H1 (cell line): Measurements from ENCODE around the gene SLC6A3. TPM values are rescaled to one million over a fixed set of nuclear protein-coding genes. Genes with fewer than 3 reads are reported as not detected.

Experiments used
- CTCF ChIA-PET: fragments of 300-600 bp; sonication (Branson Sonifier 250); formaldehyde crosslinking; loops from one replicate; lab custom pipeline; 2021; ENCODE audit not compliant: partially characterized antibody; lab: Charles Lee
- POLR2A ChIA-PET: fragments of 300-600 bp; sonication (Branson Sonifier 250); formaldehyde crosslinking; loops from one replicate; lab custom pipeline; 2021; ENCODE audit warnings: inconsistent platforms; ENCODE audit not compliant: partially characterized antibody; lab: Charles Lee
- DNase-seq, 2 experiments: peaks; one replicate each; pipeline versions ENCODE4 v3.0.0 to v3.0.0-alpha.2; 2010 to 2022; ENCODE audit warnings: low spot score in 2 of 2, low read depth in 1 of 2, mixed read lengths in 1 of 2
- FAIRE-seq: peaks from 2 replicates; lab custom pipeline; 2011; peaks lifted over from hg19 to GRCh38; lab: Jason Lieb, UNC
- H2AFZ ChIP-seq: 2 replicates; pipeline ENCODE4 v1.8.1; 2012; ENCODE audit warnings: low read length, inconsistent platforms
- H2AK5ac ChIP-seq: 2 replicates; pipeline ENCODE4 v1.6.1; 2013; ENCODE audit warnings: low read depth, low read length
- H2BK120ac ChIP-seq: replicated peaks from 2 replicates; pipeline ENCODE3; 2013; ENCODE audit warnings: low read depth, low read length, inconsistent platforms
- H2BK12ac ChIP-seq: 2 replicates; pipeline ENCODE4 v1.6.1; 2013; ENCODE audit warnings: low read depth, low read length
- H2BK15ac ChIP-seq: 2 replicates; pipeline ENCODE4 v1.6.1; 2013; ENCODE audit warnings: low read length
- H2BK20ac ChIP-seq: 2 replicates; pipeline ENCODE4 v1.6.1; 2013; ENCODE audit warnings: low read length
- H2BK5ac ChIP-seq: 2 replicates; pipeline ENCODE4 v1.6.1; 2013; ENCODE audit warnings: low read depth, low read length
- H3K14ac ChIP-seq: 2 replicates; pipeline ENCODE4 v1.6.1; 2013; ENCODE audit warnings: inconsistent platforms; ENCODE audit not compliant: insufficient read length
- H3K18ac ChIP-seq: 2 replicates; pipeline ENCODE4 v1.6.1; 2013; ENCODE audit warnings: low read length; ENCODE audit errors: extremely low read depth
- H3K23ac ChIP-seq: 2 replicates; pipeline ENCODE4 v1.6.1; 2013; ENCODE audit warnings: inconsistent platforms; ENCODE audit not compliant: insufficient read length
- H3K23me2 ChIP-seq: 2 replicates; pipeline ENCODE4 v1.6.1; 2013; ENCODE audit warnings: low read depth, low read length
- H3K27ac ChIP-seq: 2 replicates; pipeline ENCODE4 v1.6.1; 2011; ENCODE audit warnings: low read depth, low read length, inconsistent platforms
- H3K27me3 ChIP-seq, 4 experiments: replicated peaks in 1 of 4; 1 replicate in 1 of 4; 2 replicates in 3 of 4; pipeline versions ENCODE4 v1.6.1 to v1.8.1; 2011 to 2013; ENCODE audit warnings: low read length in 3 of 4, mild to moderate bottlenecking in 3 of 4, inconsistent platforms in 2 of 4, mixed read lengths in 2 of 4, moderate library complexity in 1 of 4; ENCODE audit not compliant: control insufficient read depth in 3 of 4, insufficient read depth in 3 of 4; ENCODE audit errors: extremely low read depth in 1 of 4
- H3K36me3 ChIP-seq, 4 experiments: 2 replicates each; pipeline versions ENCODE4 v1.6.1 to v1.8.1; 2011 to 2013; ENCODE audit warnings: mild to moderate bottlenecking in 4 of 4, low read length in 3 of 4, moderate library complexity in 2 of 4, control low read depth in 1 of 4, inconsistent platforms in 1 of 4; ENCODE audit not compliant: insufficient read depth in 4 of 4, control insufficient read depth in 2 of 4
- H3K4ac ChIP-seq: replicated peaks from 2 replicates; pipeline ENCODE3; 2013; ENCODE audit warnings: low read length, low read depth, mixed read lengths, inconsistent platforms; ENCODE audit not compliant: insufficient read length
- H3K4me1 ChIP-seq, 4 experiments: replicated peaks in 1 of 4; 1 replicate in 1 of 4; 2 replicates in 3 of 4; pipeline versions ENCODE4 v1.6.1 to v1.8.1; 2011 to 2013; ENCODE audit warnings: low read length in 3 of 4, inconsistent platforms in 2 of 4, mixed read lengths in 1 of 4; ENCODE audit not compliant: insufficient read depth in 4 of 4, control insufficient read depth in 3 of 4
- H3K4me2 ChIP-seq, 2 experiments: 2 replicates each; pipeline versions ENCODE4 v1.6.1 to v1.8.1; 2011 to 2013; ENCODE audit warnings: low read depth in 2 of 2, low read length in 2 of 2, control low read depth in 1 of 2, inconsistent platforms in 1 of 2, mild to moderate bottlenecking in 1 of 2; ENCODE audit not compliant: insufficient read depth in 1 of 2
- H3K4me3 ChIP-seq, 4 experiments: fragments of 200-600, 300-600 bp in 1 of 4; sonication (generic), shearing (Covaris generic), sonication (Bioruptor Twin) in 1 of 4; 2 replicates each; pipeline versions ENCODE4 v1.5.1 to v1.8.1; 2011 to 2016; ENCODE audit warnings: low read length in 4 of 4, low read depth in 3 of 4, control low read depth in 2 of 4, inconsistent platforms in 2 of 4, mild to moderate bottlenecking in 2 of 4, mixed read lengths in 1 of 4, moderate library complexity in 1 of 4; ENCODE audit not compliant: insufficient read depth in 2 of 4; ENCODE audit errors: extremely low read depth in 1 of 4
- H3K56ac ChIP-seq: replicated peaks from 2 replicates; pipeline ENCODE3; 2013; ENCODE audit warnings: low read depth, mild to moderate bottlenecking, mixed read lengths, low read length, inconsistent platforms; ENCODE audit not compliant: insufficient read length
- H3K79me1 ChIP-seq: 2 replicates; pipeline ENCODE4 v1.6.1; 2013; ENCODE audit warnings: low read depth, low read length, control low read depth
- H3K79me2 ChIP-seq, 2 experiments: 2 replicates each; pipeline versions ENCODE4 v1.6.1 to v1.8.1; 2012 to 2013; ENCODE audit warnings: low read length in 2 of 2, mild to moderate bottlenecking in 2 of 2, inconsistent platforms in 1 of 2; ENCODE audit not compliant: insufficient read depth in 2 of 2, control insufficient read depth in 1 of 2
- H3K9ac ChIP-seq, 4 experiments: replicated peaks in 1 of 4; 1 replicate in 1 of 4; 2 replicates in 3 of 4; pipeline versions ENCODE4 v1.6.1 to v1.8.1; 2011 to 2013; ENCODE audit warnings: low read depth in 3 of 4, low read length in 3 of 4, control low read depth in 2 of 4, mild to moderate bottlenecking in 2 of 4, moderate library complexity in 2 of 4, inconsistent platforms in 1 of 4; ENCODE audit errors: extremely low read depth in 1 of 4
- H3K9me3 ChIP-seq, 2 experiments: 2 replicates each; pipeline versions ENCODE4 v1.6.1 to v1.8.1; 2012 to 2013; ENCODE audit warnings: mild to moderate bottlenecking in 2 of 2, moderate library complexity in 2 of 2, control low read depth in 1 of 2, inconsistent platforms in 1 of 2, low read depth in 1 of 2, low read length in 1 of 2, mixed read lengths in 1 of 2; ENCODE audit not compliant: insufficient read depth in 2 of 2
- H4K20me1 ChIP-seq, 2 experiments: replicated peaks in 1 of 2; 2 replicates each; pipeline versions ENCODE3 to v1.8.1; 2011 to 2013; ENCODE audit warnings: inconsistent platforms in 2 of 2, low read length in 2 of 2, mild to moderate bottlenecking in 1 of 2; ENCODE audit not compliant: insufficient read depth in 2 of 2, control insufficient read depth in 1 of 2
- H4K5ac ChIP-seq: 2 replicates; pipeline ENCODE4 v1.6.1; 2013; ENCODE audit warnings: low read length, low read depth, mixed read lengths, inconsistent platforms; ENCODE audit not compliant: insufficient read length
- H4K8ac ChIP-seq: 2 replicates; pipeline ENCODE4 v1.8.0; 2013; ENCODE audit warnings: mild to moderate bottlenecking, moderate library complexity, low read length, inconsistent platforms; ENCODE audit not compliant: insufficient read depth; ENCODE audit errors: extremely low read depth
- H4K91ac ChIP-seq: replicated peaks from 2 replicates; pipeline ENCODE3; 2013; ENCODE audit warnings: low read length, mixed read lengths, inconsistent platforms; ENCODE audit not compliant: insufficient read length
- BACH1 ChIP-seq: IDR thresholded peaks from 2 replicates; pipeline ENCODE4 v1.6.1; 2012; ENCODE audit warnings: low read length, improper control_type of control experiment
- CREB1 ChIP-seq: IDR thresholded peaks from 2 replicates; pipeline ENCODE4 v1.6.1; 2012; ENCODE audit warnings: inconsistent platforms
- HDAC6 ChIP-seq: IDR thresholded peaks from one replicate; pipeline ENCODE4 v1.7.1; 2012; ENCODE audit warnings: low read depth, mild to moderate bottlenecking, inconsistent platforms, low read length, moderate library complexity
- KDM5A ChIP-seq: fragments of 200-600 bp; IDR thresholded peaks from 2 replicates; pipeline ENCODE4 v1.7.1; 2012; ENCODE audit warnings: mild to moderate bottlenecking, low read length, inconsistent platforms, mixed read lengths
- PHF8 ChIP-seq: fragments of 200-600 bp; sonication (generic); conservative IDR thresholded peaks from 2 replicates; pipeline ENCODE4 v1.7.1; 2012; ENCODE audit warnings: low read depth, mild to moderate bottlenecking, inconsistent platforms, low read length, moderate library complexity
- POLR2A ChIP-seq, 2 experiments: IDR thresholded peaks; 1 replicate in 1 of 2; 2 replicates in 1 of 2; pipeline ENCODE4 v1.6.1; 2011; ENCODE audit warnings: low read depth in 2 of 2, low read length in 2 of 2, mild to moderate bottlenecking in 2 of 2; ENCODE audit errors: control extremely low read depth in 1 of 2
- SAP30 ChIP-seq: fragments of 300-600 bp; sonication (generic); IDR thresholded peaks from 2 replicates; pipeline ENCODE4 v1.7.1; 2012; ENCODE audit warnings: low read length, moderate library complexity, mild to moderate bottlenecking, inconsistent platforms; ENCODE audit not compliant: insufficient read depth, insufficient replicate concordance
- SIX5 ChIP-seq: IDR thresholded peaks from 2 replicates; pipeline ENCODE4 v1.6.1; 2011; ENCODE audit warnings: mild to moderate bottlenecking, low read depth, low read length
- SRF ChIP-seq: IDR thresholded peaks from 2 replicates; pipeline ENCODE4 v1.6.1; 2011; ENCODE audit warnings: mild to moderate bottlenecking, low read depth, low read length, moderate library complexity
- SUZ12 ChIP-seq: fragments of 200-600 bp; sonication (generic); IDR thresholded peaks from 2 replicates; pipeline ENCODE4 v1.6.1; 2012; ENCODE audit warnings: mild to moderate bottlenecking, inconsistent platforms, low read length, moderate library complexity, mixed read lengths
- TAF7 ChIP-seq: optimal IDR thresholded peaks from 2 replicates; pipeline ENCODE3; 2011; ENCODE audit warnings: low read depth, mild to moderate bottlenecking, inconsistent platforms, low read length, moderate library complexity, borderline replicate concordance
- YY1 ChIP-seq: IDR thresholded peaks from 2 replicates; pipeline ENCODE4 v1.6.1; 2011; ENCODE audit warnings: low read depth, mild to moderate bottlenecking, low read length
- ZNF274 ChIP-seq: IDR thresholded peaks from 2 replicates; pipeline ENCODE4 v1.7.0; 2012; ENCODE audit warnings: low read length, borderline replicate concordance; ENCODE audit errors: extremely low read depth
- polyA plus RNA-seq, 7 experiments: library from polyadenylated mRNA; depleted of rRNA in 3 of 7; stranded (reverse) in 5 of 7; unstranded in 2 of 7; fragments of >200 nt in 5 of 7; fragments of 200-250 nt in 2 of 7; gene quantifications; 1 replicate in 5 of 7; 2 replicates in 1 of 7; 4 replicates in 1 of 7; pipeline versions ENCODE4 v1.2.1 to v1.2.3, GENCODE V29; 2011 to 2013; ENCODE audit warnings: missing spikeins in 2 of 7, mixed read lengths in 2 of 7
- total RNA-seq: library from RNA; stranded (reverse); fragmentation: NEBNext Ultra II Directional; extraction: Animal tissue kit (Norgen Biotek cat#: 25700); gene quantifications from 2 replicates; pipeline ENCODE4 v1.2.1, GENCODE V29; 2021
- TF ChIP-seq, protein P1 (sequence below): IDR thresholded peaks from 2 replicates; pipeline ENCODE4 v1.6.1; 2012; ENCODE audit warnings: low read length, inconsistent platforms
- TF ChIP-seq, protein P2 (sequence below): IDR thresholded peaks from 2 replicates; pipeline ENCODE4 v1.6.1; 2012; ENCODE audit warnings: inconsistent platforms

Gene SLC6A3
- total and polyA plus RNA-seq, 2 of the 8 experiments (the other 6 are each of a cell fraction or from before 2014, with no cell fraction given) = 0.48 to 0.91 TPM

DNA sequence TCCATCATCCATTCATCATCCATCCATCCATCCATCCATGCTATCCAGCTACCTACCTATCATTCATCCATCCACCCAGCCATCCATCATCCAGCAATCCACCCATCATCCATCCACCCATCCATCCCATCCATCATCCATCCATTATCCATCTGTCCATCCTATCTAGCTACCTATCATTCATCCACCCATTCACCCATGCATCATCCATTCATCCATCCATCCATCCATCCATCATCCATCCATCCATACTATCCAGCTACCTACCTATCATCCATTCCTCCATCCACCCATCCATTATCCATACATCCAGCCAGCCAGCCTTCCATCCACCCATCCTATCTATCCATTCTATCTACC lies 26.3 kb downstream of the SLC6A3 start:
- Histone ChIP-seq H3K23ac (no peak overlapping the region), H2BK20ac (no peak overlapping the region), H2AFZ (no peak overlapping the region), H3K9ac (no peak overlapping the region), H4K20me1 (peaks cover 0 to 8% of the 10 kb centered on the region in 2 experiments), H3K4ac (no peak overlapping the region), H3K4me3 (no peak overlapping the region), H3K4me2 (no peak overlapping the region), H3K27ac (no peak overlapping the region), H3K27me3 (no peaks in the 10 kb centered on the region), H4K5ac (no peak overlapping the region), H4K91ac (no peak overlapping the region), H2AK5ac (no peak overlapping the region; the same call in 1 of the 2 replicates), H3K4me1 (peaks cover 0 to 2% (median 0%) of the 10 kb centered on the region in 4 experiments; a peak in 1 of 7 replicates), H2BK15ac (no peak overlapping the region), H2BK120ac (no peak overlapping the region), H3K79me2 (no peaks in the 10 kb centered on the region), H3K18ac (no peak overlapping the region), H4K8ac (no peak overlapping the region), H3K9me3 (peaks cover 6 to 19% of the 10 kb centered on the region in 2 experiments; a peak in 2 of 4 replicates), H3K36me3 (no peaks in the 10 kb centered on the region), H3K79me1 (no peaks in the 10 kb centered on the region), H3K56ac (peak overlapping the region; percentile 94), H3K14ac (no peak overlapping the region), H2BK12ac (no peak overlapping the region), H2BK5ac (no peak overlapping the region), H3K23me2 (peaks cover 10% of the 10 kb centered on the region; the same call in 1 of the 2 replicates)
- ChIA-PET POLR2A (no interaction called here), CTCF (interaction anchor here (1.5 kb wide), 2 partner anchors 19 to 38 kb away, joined by 3 to 7 read pairs; no protein-coding TSS in a partner anchor)
- FAIRE-seq (no peak), DNase-seq (no peak)
- TF ChIP-seq POLR2A (IDR thresholded peaks at IDR 0.05; ENCODE audit: control extremely low read depth in 1 of 2, low read depth in 2 of 2, low read length in 2 of 2) = no peak
- TF ChIP-seq SRF = no peak
- TF ChIP-seq SAP30 = no peak
- TF ChIP-seq CREB1 = no peak
- TF ChIP-seq SIX5 = no peak
- TF ChIP-seq BACH1 = no peak
- TF ChIP-seq PHF8 = no peak
- TF ChIP-seq, protein P1, sequence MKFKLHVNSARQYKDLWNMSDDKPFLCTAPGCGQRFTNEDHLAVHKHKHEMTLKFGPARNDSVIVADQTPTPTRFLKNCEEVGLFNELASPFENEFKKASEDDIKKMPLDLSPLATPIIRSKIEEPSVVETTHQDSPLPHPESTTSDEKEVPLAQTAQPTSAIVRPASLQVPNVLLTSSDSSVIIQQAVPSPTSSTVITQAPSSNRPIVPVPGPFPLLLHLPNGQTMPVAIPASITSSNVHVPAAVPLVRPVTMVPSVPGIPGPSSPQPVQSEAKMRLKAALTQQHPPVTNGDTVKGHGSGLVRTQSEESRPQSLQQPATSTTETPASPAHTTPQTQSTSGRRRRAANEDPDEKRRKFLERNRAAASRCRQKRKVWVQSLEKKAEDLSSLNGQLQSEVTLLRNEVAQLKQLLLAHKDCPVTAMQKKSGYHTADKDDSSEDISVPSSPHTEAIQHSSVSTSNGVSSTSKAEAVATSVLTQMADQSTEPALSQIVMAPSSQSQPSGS = no peak
- TF ChIP-seq, protein P2, sequence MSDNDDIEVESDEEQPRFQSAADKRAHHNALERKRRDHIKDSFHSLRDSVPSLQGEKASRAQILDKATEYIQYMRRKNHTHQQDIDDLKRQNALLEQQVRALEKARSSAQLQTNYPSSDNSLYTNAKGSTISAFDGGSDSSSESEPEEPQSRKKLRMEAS = no peak
- TF ChIP-seq YY1 = no peak
- TF ChIP-seq TAF7 = no peak
- TF ChIP-seq SUZ12 = no peak
- no peak for TF ChIP-seq HDAC6
- TF ChIP-seq KDM5A = no peak
- TF ChIP-seq ZNF274 = no peak
